ENCODE data around the gene CFAP45. TPM values are rescaled to one million over a fixed set of nuclear protein-coding genes. Genes with fewer than 3 reads are reported as not detected.
A peak's percentile ranks its signal among the peaks of the same experiment; 100 is the strongest.

The CFAP45 gene
- total and polyA plus RNA-seq, 12 donors: 0.17 to 1.5 (median 0.56) TPM

GRCh38 chr1:159826441-159827101, 73.4 kb downstream of the CFAP45 start, which contains the start of gene SLAMF8:
Gene SLAMF8, plus strand, starts transcription at chr1:159826873. Its CDS starts 26 bp downstream, at chr1:159826899.
- ATAC-seq: peak in 7 of 8 donors; percentile 31 to 69 (median 43)
- H3K4me3 ChIP-seq: peak within 1 kb of the TSS in 1 of 10 donors; percentile 55

GRCh38 chr1:159825564-159825963, 74.4 kb downstream of the CFAP45 start:
- DNase-seq: no peak
- intact Hi-C loops (cut with DNase I): no loop called here
- peaks cover 0 to 70% (median 0%) of the 10 kb centered on the region in 9 donors for H3K4me1 ChIP-seq
- WGBS, 2 donors: 67 to 71% methylated on average over 3 of the region's 3 CpGs
- ATAC-seq: no peak
- H3K27ac ChIP-seq: peak overlapping the region in 1 of 10 donors; percentile 85
- H3K36me3 ChIP-seq: peaks cover 0 to 8% (median 0%) of the 10 kb centered on the region in 9 donors
- no peak for TF ChIP-seq CTCF (IDR thresholded peaks at IDR 0.05)
- no peaks in the 10 kb centered on the region for H3K9me3 ChIP-seq
- H3K27me3 ChIP-seq: peaks cover 0 to 30% (median 13%) of the 10 kb centered on the region in 7 donors
- peak overlapping the region in 1 of 10 donors; percentile 18 for H3K4me3 ChIP-seq

More at GRCh38 chr1:159826441-159827101, 73.4 kb downstream of the CFAP45 start, which contains the start of gene SLAMF8:
- intact Hi-C loops (cut with DNase I): no loop called here
- no peak for TF ChIP-seq CTCF (IDR thresholded peaks at IDR 0.05)
- 57 to 71% methylated on average over 11 of the region's 11 CpGs for WGBS, 2 donors
- Histone ChIP-seq H3K27ac (peak within 1 kb of the TSS in 2 of 10 donors; percentile 25 to 85), H3K9me3 (no peaks in the 10 kb centered on the region), H3K27me3 (peaks cover 0 to 24% (median 6%) of the 10 kb centered on the region in 7 donors), H3K36me3 (peaks cover 0 to 12% (median 0%) of the 10 kb centered on the region in 9 donors), H3K4me1 (peaks cover 0 to 73% (median 0%) of the 10 kb centered on the region in 9 donors)
- DNase-seq: peak in 1 of 2 donors; percentile 16

GRCh38 chr1:159823406-159823805, 76.6 kb downstream of the CFAP45 start:
- ATAC-seq (no peak), DNase-seq (no peak)
- no peak overlapping the region for H3K4me3 ChIP-seq
- H3K4me1 ChIP-seq: peaks cover 0 to 49% (median 0%) of the 10 kb centered on the region in 9 donors
- no peaks in the 10 kb centered on the region for H3K36me3 ChIP-seq
- WGBS, 2 donors: 15 to 27% methylated on average over 7 of the region's 7 CpGs
- no peaks in the 10 kb centered on the region for H3K9me3 ChIP-seq
- intact Hi-C loops (cut with DNase I): loop anchor here in 1 of 10 donors (5.0 kb wide), 1 partner anchor 49 kb away; no protein-coding TSS in a partner anchor
- TF ChIP-seq CTCF (IDR thresholded peaks at IDR 0.05): no peak
- no peak overlapping the region for H3K27ac ChIP-seq
- H3K27me3 ChIP-seq: peaks cover 0 to 30% (median 13%) of the 10 kb centered on the region in 7 donors

Small RNA genes within 50 kb of the gene (microRNA-seq; reads per million reads assigned to microRNA genes)
- 0 reads per million in 2 donors for gene MIR4259

Other genes with a start within 250 kb of the CFAP45 start
- under 1 TPM in 1 of 10 donors, not detected in 9; 0.61 TPM for gene CRP, start 185.6 kb downstream of the CFAP45 start, total RNA-seq
- gene CRP, start 185.6 kb downstream of the CFAP45 start, polyA plus RNA-seq: under 1 TPM in 1 of 2 donors, not detected in 1; 0.26 TPM
- 10 to 100 TPM in 5 of 10 donors, 1 to 10 TPM in 5; 7.0 to 22.8 (median 10.2) TPM for gene DUSP23, start 119.2 kb downstream of the CFAP45 start, total RNA-seq
- gene DUSP23, start 119.2 kb downstream of the CFAP45 start, polyA plus RNA-seq: 10 to 100 TPM; 43.5 to 80.8 TPM
- gene FCRL6, start 97.8 kb downstream of the CFAP45 start, total RNA-seq: 1 to 10 TPM in 1 of 10 donors, under 1 TPM in 1, not detected in 8; 0.87 to 3.0 TPM
- under 1 TPM in 1 of 2 donors, not detected in 1; 0.12 TPM for gene FCRL6, start 97.8 kb downstream of the CFAP45 start, polyA plus RNA-seq
- gene SLAMF8, start 73.3 kb downstream of the CFAP45 start, total RNA-seq: 10 to 100 TPM in 1 of 10 donors, 1 to 10 TPM in 4, under 1 TPM in 5; 0.30 to 24.4 (median 0.97) TPM
- gene SLAMF8, start 73.3 kb downstream of the CFAP45 start, polyA plus RNA-seq: 1 to 10 TPM in 1 of 2 donors, under 1 TPM in 1; 0.95 to 1.4 TPM
- gene VSIG8, start 37.5 kb downstream of the CFAP45 start, total RNA-seq: not detected
- gene VSIG8, start 37.5 kb downstream of the CFAP45 start, polyA plus RNA-seq: under 1 TPM in 1 of 2 donors, not detected in 1; 0.44 TPM
- 100 to 1,000 TPM in 4 of 10 donors, 10 to 100 TPM in 6; 65.9 to 228 (median 92.5) TPM for gene TAGLN2, start 25.3 kb upstream of the CFAP45 start, total RNA-seq
- 100 to 1,000 TPM; 131 to 283 TPM for gene TAGLN2, start 25.3 kb upstream of the CFAP45 start, polyA plus RNA-seq
- gene IGSF9, start 45.4 kb upstream of the CFAP45 start, total RNA-seq: under 1 TPM in 3 of 10 donors, not detected in 7; 0.07 to 0.15 (median 0.08) TPM
- gene IGSF9, start 45.4 kb upstream of the CFAP45 start, polyA plus RNA-seq: under 1 TPM; 0.03 to 0.15 TPM
- gene SLAMF9, start 54.1 kb upstream of the CFAP45 start, total RNA-seq: not detected
- gene SLAMF9, start 54.1 kb upstream of the CFAP45 start, polyA plus RNA-seq: under 1 TPM in 1 of 2 donors, not detected in 1; 0.13 TPM
- gene PIGM, start 131.8 kb upstream of the CFAP45 start, total RNA-seq: 1 to 10 TPM; 2.0 to 3.0 (median 2.5) TPM
- gene PIGM, start 131.8 kb upstream of the CFAP45 start, polyA plus RNA-seq: 1 to 10 TPM; 1.5 to 2.3 TPM
- gene KCNJ10, start 170.0 kb upstream of the CFAP45 start, total RNA-seq: 1 to 10 TPM in 1 of 10 donors, not detected in 9; 1.9 TPM
- under 1 TPM in 1 of 2 donors, not detected in 1; 0.09 TPM for gene KCNJ10, start 170.0 kb upstream of the CFAP45 start, polyA plus RNA-seq
- under 1 TPM in 3 of 10 donors, not detected in 7; 0.06 to 0.09 (median 0.07) TPM for gene KCNJ9, start 181.4 kb upstream of the CFAP45 start, total RNA-seq
- gene KCNJ9, start 181.4 kb upstream of the CFAP45 start, polyA plus RNA-seq: under 1 TPM in 1 of 2 donors, not detected in 1; 0.01 TPM
- 10 to 100 TPM; 17.0 to 42.2 (median 20.6) TPM for gene IGSF8, start 198.5 kb upstream of the CFAP45 start, total RNA-seq
- 10 to 100 TPM; 13.4 to 27.1 TPM for gene IGSF8, start 198.5 kb upstream of the CFAP45 start, polyA plus RNA-seq
- 100 to 1,000 TPM; 108 to 342 (median 207) TPM for gene ATP1A2, start 215.6 kb upstream of the CFAP45 start, total RNA-seq
- 10 to 100 TPM; 14.2 to 83.8 TPM for gene ATP1A2, start 215.6 kb upstream of the CFAP45 start, polyA plus RNA-seq

All from heart right ventricle (tissue), 16 donors.